Parathyroid adenoma (tissue), 2 donors: Measurements from ENCODE around the gene PPARA.

Experiments used
- H2AFZ ChIP-seq: fragments of 300-600 bp; sonication (generic); one replicate; pipeline ENCODE4 v1.7.0; 2017; ENCODE audit warnings: antibody characterized with exemption, mild to moderate bottlenecking
- H3K27ac ChIP-seq: fragments of 300-600 bp; sonication (generic); one replicate; pipeline ENCODE4 v1.7.0; 2017
- H3K27me3 ChIP-seq: fragments of 300-600 bp; sonication (generic); one replicate; pipeline ENCODE4 v1.7.0; 2017; ENCODE audit warnings: low read length; ENCODE audit not compliant: control insufficient read depth, insufficient read depth
- H3K36me3 ChIP-seq: fragments of 300-600 bp; sonication (generic); one replicate; pipeline ENCODE4 v1.7.0; 2017; ENCODE audit warnings: low read length; ENCODE audit not compliant: control insufficient read depth, insufficient read depth
- H3K4me1 ChIP-seq: fragments of 300-600 bp; sonication (generic); one replicate; pipeline ENCODE4 v1.7.0; 2017; ENCODE audit warnings: control low read depth
- H3K4me2 ChIP-seq: fragments of 300-600 bp; sonication (generic); one replicate; pipeline ENCODE4 v1.7.0; 2017; ENCODE audit warnings: low read length
- H3K4me3 ChIP-seq: fragments of 300-600 bp; sonication (generic); one replicate; pipeline ENCODE4 v1.7.0; 2017; ENCODE audit warnings: low read depth, low read length
- H3K79me2 ChIP-seq: fragments of 300-600 bp; sonication (generic); one replicate; pipeline ENCODE4 v1.7.0; 2017; ENCODE audit warnings: control low read depth
- H3K9ac ChIP-seq: fragments of 300-600 bp; sonication (generic); one replicate; pipeline ENCODE4 v1.7.0; 2017; ENCODE audit warnings: mild to moderate bottlenecking
- H3K9me3 ChIP-seq: fragments of 300-600 bp; sonication (generic); one replicate; pipeline ENCODE4 v1.7.0; 2017; ENCODE audit warnings: low read length; ENCODE audit not compliant: control insufficient read depth
- CTCF ChIP-seq: fragments of 300-600 bp; sonication (generic); IDR thresholded peaks from one replicate; pipeline ENCODE4 v1.7.0; 2017; ENCODE audit warnings: antibody characterized with exemption, mild to moderate bottlenecking
- donor health status: primary hyperparathyroidism.

The PPARA gene

GRCh38 chr22:46113910-46114517 is 36.3 kb upstream of the PPARA start:
- Histone ChIP-seq H3K27me3 (no peaks in the 10 kb centered on the region), H3K4me1 (no peaks in the 10 kb centered on the region), H3K4me2 (no peak overlapping the region), H3K79me2 (no peaks in the 10 kb centered on the region), H3K36me3 (no peaks in the 10 kb centered on the region), H3K9me3 (no peaks in the 10 kb centered on the region), H2AFZ (no peak overlapping the region), H3K27ac (no peak overlapping the region), H3K9ac (no peak overlapping the region), H3K4me3 (no peak overlapping the region)
- TF ChIP-seq CTCF = no peak

- no peak overlapping the region for H2AFZ ChIP-seq
- H3K4me1 ChIP-seq = no peaks in the 10 kb centered on the region
- H3K36me3 ChIP-seq = no peaks in the 10 kb centered on the region
- H3K4me2 ChIP-seq = no peak overlapping the region
- no peak for TF ChIP-seq CTCF
- H3K9ac ChIP-seq = no peak overlapping the region
- H3K27me3 ChIP-seq = no peaks in the 10 kb centered on the region
- H3K79me2 ChIP-seq = no peaks in the 10 kb centered on the region
- no peaks in the 10 kb centered on the region for H3K9me3 ChIP-seq
- H3K27ac ChIP-seq = no peak overlapping the region
- H3K4me3 ChIP-seq = no peak overlapping the region
Measured at GRCh38 chr22:46114518-46115387, 35.6 kb upstream of the PPARA start.

GRCh38 chr22:46115388-46115678 is 35.0 kb upstream of the PPARA start:
- Histone ChIP-seq H3K4me3 (no peak overlapping the region), H3K9ac (no peak overlapping the region), H3K79me2 (no peaks in the 10 kb centered on the region), H3K9me3 (no peaks in the 10 kb centered on the region), H3K27ac (no peak overlapping the region), H3K4me2 (no peak overlapping the region), H2AFZ (no peak overlapping the region), H3K4me1 (no peaks in the 10 kb centered on the region), H3K36me3 (no peaks in the 10 kb centered on the region), H3K27me3 (no peaks in the 10 kb centered on the region)
- no peak for TF ChIP-seq CTCF

- no peak overlapping the region for H3K4me3 ChIP-seq
- no peak overlapping the region for H3K27ac ChIP-seq
- H3K9ac ChIP-seq = no peak overlapping the region
Measured at GRCh38 chr22:46115755-46116490, 34.4 kb upstream of the PPARA start.

More at GRCh38 chr22:46115755-46116490, 34.4 kb upstream of the PPARA start:
- no peaks in the 10 kb centered on the region for H3K4me1 ChIP-seq
- TF ChIP-seq CTCF = no peak
- no peak overlapping the region for H3K4me2 ChIP-seq
- H3K79me2 ChIP-seq = no peaks in the 10 kb centered on the region
- H2AFZ ChIP-seq = no peak overlapping the region
- no peaks in the 10 kb centered on the region for H3K27me3 ChIP-seq
- no peaks in the 10 kb centered on the region for H3K9me3 ChIP-seq
- H3K36me3 ChIP-seq = no peaks in the 10 kb centered on the region
